Measurements from ENCODE around the gene IDH2.

DNA sequence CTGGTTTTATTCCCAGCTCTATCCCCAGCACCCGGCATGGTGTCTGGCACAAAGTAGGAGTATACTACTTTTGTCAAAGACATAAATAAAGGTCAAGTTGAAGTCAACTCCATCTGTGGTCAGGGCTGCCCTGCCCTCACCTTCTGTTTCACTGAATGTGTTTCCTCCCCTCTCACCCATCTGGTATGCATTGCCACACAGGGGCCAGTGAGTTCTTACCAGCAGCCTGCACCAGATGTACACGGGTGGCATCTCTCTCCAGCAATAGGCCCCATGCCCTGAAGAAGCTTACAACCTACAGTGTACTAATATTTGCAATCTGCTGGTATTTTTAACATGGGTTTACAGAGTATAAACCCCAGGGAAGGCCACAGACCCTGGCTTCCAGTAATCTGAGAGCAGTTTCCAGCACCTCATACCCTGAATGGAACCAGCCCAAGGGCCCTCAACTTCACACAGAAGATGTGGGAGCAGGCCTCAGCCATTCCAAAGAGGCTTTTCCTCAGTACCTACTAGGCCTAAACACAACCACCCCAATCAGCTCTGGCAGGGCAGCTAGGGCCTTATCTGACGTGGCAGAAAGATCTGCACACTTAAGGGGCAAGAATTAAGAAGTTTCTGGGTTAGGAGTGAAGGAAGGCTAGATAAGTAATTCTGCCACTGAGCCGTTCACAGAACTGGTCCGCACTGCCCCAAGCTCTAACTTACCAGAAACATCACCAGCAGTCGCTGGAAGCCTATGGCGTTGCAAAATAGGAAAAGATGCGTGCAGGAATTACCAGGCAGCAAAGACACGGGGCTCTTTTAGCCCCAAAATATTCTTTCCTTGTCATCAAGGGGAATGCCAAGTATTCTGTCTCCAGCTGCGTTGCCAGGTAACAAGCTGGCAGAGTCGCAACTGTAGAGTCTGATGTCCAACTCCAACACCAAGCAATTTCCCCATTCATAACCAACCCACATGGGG lies 2.1 kb downstream of the IDH2 start:
- TF ChIP-seq JUN (IDR thresholded peaks at IDR 0.05; ENCODE audit: borderline replicate concordance, insufficient read depth, insufficient read length, low read depth) (no peak), MYC (IDR thresholded peaks at IDR 0.05; ENCODE audit: low read depth, low read length) (no peak), POLR2A (IDR thresholded peaks at IDR 0.05; ENCODE audit: low read depth, low read length) (no peak), EZH2 (IDR thresholded peaks at IDR 0.05; ENCODE audit: borderline replicate concordance, low read depth, low read length, severe bottlenecking) (no peak)
- TF ChIP-seq, protein P1, sequence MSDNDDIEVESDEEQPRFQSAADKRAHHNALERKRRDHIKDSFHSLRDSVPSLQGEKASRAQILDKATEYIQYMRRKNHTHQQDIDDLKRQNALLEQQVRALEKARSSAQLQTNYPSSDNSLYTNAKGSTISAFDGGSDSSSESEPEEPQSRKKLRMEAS (IDR thresholded peaks at IDR 0.05; ENCODE audit: insufficient read depth, insufficient read length) = no peak
- TF ChIP-seq, protein P2, sequence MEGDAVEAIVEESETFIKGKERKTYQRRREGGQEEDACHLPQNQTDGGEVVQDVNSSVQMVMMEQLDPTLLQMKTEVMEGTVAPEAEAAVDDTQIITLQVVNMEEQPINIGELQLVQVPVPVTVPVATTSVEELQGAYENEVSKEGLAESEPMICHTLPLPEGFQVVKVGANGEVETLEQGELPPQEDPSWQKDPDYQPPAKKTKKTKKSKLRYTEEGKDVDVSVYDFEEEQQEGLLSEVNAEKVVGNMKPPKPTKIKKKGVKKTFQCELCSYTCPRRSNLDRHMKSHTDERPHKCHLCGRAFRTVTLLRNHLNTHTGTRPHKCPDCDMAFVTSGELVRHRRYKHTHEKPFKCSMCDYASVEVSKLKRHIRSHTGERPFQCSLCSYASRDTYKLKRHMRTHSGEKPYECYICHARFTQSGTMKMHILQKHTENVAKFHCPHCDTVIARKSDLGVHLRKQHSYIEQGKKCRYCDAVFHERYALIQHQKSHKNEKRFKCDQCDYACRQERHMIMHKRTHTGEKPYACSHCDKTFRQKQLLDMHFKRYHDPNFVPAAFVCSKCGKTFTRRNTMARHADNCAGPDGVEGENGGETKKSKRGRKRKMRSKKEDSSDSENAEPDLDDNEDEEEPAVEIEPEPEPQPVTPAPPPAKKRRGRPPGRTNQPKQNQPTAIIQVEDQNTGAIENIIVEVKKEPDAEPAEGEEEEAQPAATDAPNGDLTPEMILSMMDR (IDR thresholded peaks at IDR 0.05; ENCODE audit: extremely low read depth in 1 of 2, insufficient read depth in 1 of 2, low read depth in 1 of 2, low read length in 2 of 2) = no peak

All from endothelial cell of umbilical vein (primary cell).